Stimulated activated CD8-positive, alpha-beta memory T cell treated with anti-CD3 and anti-CD28 coated beads, Interleukin-12 subunit alpha, Interleukin-12 subunit beta, amount 100 ng/mL, for 24 hours (primary cell): ENCODE measurements around the gene SNTA1.
A peak's percentile ranks its signal among the peaks of the same experiment; 100 is the strongest.
"Not testable (repeated sequence)": the region's sequence is repeated elsewhere in the genome, so short reads cannot be mapped to it uniquely, and the experiment has no call there.

Experiments
- DNase-seq: peaks from one replicate; pipeline ENCODE4 v3.0.0-alpha.2; 2020; ENCODE audit errors: extremely low read depth

Gene SNTA1

DNA sequence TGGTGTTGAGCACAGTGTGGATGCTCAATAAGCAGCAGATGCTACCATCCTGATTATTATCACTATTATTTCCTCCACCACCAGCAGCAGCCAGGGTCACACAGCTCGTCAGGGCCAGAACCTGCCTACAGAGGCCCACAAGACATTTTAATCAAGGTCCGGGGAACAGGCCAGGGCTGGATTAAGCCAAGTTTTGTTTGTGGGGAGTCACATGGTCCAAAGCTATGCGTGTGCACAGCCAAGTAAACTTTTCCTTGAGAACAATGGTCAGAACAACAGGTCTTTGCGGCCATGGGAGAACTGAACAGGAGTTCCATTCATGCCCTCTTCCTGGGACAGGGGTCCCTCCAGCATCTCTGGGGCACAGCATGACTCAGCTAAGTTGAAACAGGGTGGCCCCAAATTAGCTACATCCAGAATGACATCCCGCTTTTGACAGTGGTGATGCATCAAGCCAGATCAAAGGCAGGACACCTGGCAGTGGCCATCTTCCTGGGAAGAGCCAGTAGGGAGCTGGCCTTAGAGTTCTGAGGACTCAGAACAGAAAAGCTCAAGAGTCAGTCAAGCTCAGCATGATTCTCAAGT, 11.7 kb downstream of the SNTA1 start:
- DNase-seq: no peak

DNA sequence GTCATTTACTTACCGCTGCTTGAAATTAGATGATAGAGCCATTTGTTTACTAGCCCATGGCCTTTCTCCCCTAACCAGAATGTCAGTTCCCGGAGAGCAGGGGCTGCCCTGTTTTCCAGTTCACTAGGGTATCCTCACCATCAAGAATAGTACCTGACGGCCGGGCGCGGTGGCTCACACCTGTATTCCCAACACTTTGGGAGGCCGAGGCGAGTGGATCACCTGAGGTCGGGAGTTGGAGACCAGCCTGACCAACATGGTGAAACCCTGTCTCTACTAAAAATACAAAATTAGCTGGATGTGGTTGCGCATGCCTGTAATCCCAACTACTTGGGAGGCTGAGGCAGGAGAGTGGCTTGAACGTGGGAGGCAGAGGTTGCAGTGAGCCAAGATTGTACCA, 19.7 kb downstream of the SNTA1 start:
- not testable (repeated sequence) for DNase-seq

DNA sequence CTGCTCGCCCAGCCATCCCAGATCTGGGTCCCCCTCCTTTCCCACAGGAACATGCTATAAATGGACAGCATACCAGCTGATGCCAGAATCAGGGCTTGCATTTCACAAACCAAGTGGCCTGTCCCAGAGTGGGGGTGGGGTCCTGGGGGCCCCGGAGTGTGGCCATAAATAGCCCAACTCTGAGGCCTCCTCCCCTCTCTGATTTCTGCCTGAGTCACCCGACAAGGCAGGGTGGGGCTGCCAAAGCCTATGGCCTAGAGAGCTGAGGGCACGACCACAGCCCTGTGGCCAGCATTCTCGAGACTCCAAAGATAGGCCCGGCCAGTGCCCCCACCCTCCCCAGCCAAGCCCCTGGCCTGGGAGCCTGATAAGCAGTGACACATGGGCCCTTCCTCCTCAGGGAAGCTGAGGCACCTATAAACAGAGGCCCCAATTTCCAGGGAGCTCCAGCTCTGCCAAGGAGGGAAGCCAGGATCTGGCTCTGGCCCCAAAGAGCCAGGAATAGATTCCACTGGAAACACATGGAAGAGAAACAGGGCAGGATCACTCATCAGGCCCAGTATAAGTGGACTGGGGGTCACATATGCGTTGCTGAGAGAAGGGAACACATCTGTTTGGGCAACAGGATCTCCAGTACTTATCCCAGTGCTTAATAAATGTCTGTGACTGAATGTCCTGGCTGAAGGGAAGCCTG, 20.3 kb downstream of the SNTA1 start:
- DNase-seq: no peak

DNA sequence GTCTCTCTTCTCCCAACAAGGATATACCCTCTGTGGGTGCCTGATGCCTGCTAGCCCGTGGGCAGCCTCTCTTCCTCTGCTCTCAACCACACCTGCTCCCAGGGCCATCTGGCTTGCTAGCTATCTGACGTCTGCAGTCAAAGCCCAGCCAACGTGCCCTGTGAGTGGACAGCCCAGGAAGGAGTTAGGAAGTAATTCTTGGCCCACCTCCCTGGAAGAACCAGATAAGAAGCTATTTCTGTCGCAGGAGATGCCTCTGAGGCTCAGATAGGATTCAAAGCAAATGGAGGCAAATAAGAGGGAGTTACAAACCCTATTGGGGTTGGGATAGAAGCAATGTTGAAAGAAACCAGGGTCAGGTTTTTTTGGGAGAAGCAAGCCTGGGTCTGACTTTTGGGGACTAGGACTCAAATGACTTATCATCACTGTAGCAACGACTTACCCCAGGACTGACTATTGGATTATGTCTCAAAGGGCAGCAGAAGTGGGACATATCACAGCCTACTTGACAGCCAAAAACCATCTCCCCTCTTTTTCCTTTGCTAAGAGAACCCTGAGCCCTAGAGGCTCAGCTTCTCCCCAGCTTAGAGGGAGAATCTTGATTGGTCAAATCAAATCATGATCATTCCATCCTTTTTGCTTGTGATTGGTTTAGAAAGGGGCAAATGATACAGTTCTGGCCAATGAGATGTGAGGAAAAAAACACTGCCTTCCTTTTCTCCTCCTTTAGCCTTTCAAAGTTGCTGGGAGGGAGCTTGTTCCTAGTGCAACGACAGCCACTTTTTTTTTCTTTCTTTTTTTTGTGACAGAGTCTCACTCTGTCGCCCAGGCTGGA, 24.2 kb downstream of the SNTA1 start:
- DNase-seq: no peak

DNA sequence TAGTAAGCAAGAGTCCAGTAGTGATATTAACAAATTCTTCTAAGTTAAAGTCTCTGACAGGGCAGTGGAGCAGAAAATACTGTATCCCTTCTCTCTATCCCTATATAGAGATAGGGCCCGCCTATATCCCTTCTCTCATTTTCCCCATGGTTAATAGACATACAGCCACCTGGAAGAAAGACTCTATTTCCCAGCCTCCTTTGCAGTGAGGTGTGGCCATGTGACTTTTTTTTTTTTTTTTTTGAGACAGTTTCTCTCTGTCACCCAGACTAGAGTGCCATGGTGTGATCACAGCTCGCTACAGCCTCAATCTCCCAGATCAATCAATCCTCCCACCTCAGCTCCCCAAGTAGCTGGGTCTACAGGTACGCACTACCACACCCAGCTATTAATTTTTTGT, 25.5 kb downstream of the SNTA1 start:
- DNase-seq: no peak

DNA sequence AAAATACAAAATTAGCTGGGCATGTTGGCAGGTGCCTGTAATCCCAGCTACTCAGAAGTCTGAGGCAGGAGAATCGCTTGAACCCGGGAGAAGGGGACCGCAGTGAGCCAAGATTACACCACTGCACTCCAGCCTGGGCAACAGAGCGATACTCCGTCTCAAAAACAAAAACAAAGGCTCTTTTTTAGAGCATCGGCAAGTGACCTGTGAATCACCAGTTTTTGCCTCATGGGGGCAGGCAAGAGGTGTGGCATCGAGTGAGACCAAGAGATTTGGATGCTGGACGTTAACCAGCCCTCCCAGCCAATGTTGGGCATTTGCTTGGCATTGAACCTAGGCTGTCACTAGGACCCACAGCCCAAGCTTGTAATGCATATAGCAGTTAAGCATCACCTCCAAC, 27.6 kb downstream of the SNTA1 start:
- DNase-seq: no peak

DNA sequence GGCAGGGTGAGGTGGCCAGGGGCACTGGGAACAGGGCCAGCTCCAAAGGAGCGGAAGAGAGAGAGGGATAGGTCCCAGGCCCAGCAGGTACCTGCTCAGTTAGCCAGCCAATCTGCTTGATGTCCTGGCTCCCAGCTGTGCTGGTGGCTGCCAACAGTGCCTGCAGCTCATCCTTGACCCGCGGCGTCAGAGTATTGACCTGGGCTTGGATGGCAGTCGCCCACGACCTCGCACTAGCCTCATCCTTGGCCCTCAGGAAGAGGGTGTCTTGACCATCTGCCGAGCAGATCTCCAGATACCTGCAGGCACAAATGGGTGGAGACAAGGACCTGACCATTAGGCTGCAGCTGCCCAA, 31.1 kb downstream of the SNTA1 start:
- no peak for DNase-seq

DNA sequence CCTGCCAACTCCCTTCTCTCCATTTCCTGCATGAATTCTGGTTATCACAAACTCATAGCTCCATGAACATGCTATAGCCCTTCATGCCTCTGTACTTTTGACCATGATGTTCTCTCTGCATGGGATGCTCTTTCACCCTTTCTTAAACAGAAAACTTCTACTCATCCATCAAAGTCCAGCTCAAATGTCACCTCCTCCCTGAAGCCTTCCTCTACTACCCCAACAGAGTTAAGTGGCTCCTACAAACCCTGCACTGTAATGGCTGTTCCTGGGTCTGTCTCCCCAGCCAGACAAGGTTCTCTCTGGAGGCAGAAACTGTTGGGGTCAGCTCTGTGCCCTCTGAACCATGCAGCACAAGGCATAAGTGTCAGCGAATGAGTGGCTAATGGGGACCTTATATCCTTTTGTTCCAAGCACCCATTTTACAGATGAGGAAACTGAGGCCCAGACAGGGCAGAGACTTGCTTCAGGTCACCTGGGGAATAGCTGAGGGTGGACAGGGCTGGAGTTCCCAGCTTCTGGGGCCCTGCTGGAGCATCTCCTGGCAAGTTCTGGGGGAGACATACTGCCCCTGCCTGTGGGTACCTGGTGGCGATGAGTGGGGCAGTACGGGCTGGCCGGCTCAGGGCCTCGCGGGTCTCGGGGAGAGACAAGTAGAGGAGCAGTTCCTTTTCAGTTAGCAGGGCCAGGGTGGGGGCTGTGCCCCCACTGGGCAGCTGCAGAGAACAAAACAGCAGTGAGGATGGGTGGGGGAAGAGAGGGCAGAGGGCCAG, 31.7 kb downstream of the SNTA1 start:
- DNase-seq: no peak

DNA sequence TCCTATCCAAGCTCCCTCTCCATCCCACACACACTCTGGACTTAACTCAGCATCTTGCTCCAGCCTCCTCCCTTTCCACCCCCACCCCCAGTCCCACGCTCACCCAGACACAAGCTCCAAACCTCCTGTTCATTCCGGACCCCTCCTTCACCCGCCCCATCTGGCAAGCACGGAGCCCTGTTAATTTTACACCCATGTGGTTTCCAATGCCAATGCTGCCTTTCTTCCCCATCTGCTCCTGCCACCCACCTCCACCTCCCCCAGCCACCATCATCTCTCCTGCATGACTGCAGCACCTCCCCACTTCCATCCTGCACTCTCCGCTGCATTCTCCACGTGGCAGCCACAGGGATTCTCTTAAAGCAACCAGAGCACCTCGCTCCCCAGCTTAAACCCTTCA, 32.3 kb downstream of the SNTA1 start:
- no peak for DNase-seq

DNA sequence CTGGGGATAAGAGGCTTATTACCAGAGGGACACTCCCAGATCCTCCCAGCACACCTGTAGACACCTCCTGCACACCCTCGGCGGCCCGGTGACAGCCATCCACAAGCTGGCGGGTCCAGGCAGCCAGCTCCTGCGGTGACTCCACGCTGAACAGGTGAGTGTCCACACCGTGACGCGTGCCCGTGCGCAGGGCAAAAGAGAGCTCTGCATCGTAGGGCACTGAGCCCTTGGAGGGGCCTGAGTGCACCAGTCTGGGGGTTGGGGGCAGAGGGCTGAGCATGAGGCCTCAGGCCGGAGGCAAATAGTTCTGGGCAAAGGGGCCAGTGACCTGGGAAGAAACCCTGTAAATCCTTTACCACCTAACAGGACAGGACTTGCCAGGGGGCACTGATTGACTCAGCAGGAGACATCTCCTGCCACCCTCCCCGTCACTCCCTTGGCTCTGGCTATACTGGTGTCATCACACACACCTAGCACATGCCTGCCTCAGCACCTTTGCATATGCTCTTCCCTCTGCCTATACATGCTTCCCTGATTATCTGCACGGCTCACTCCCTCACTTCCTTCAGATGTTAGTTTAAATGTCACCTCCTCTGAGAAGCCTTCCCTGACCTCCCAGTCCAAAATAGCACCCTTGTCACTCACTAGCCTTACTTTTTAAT, 33.4 kb downstream of the SNTA1 start:
- no peak for DNase-seq

DNA sequence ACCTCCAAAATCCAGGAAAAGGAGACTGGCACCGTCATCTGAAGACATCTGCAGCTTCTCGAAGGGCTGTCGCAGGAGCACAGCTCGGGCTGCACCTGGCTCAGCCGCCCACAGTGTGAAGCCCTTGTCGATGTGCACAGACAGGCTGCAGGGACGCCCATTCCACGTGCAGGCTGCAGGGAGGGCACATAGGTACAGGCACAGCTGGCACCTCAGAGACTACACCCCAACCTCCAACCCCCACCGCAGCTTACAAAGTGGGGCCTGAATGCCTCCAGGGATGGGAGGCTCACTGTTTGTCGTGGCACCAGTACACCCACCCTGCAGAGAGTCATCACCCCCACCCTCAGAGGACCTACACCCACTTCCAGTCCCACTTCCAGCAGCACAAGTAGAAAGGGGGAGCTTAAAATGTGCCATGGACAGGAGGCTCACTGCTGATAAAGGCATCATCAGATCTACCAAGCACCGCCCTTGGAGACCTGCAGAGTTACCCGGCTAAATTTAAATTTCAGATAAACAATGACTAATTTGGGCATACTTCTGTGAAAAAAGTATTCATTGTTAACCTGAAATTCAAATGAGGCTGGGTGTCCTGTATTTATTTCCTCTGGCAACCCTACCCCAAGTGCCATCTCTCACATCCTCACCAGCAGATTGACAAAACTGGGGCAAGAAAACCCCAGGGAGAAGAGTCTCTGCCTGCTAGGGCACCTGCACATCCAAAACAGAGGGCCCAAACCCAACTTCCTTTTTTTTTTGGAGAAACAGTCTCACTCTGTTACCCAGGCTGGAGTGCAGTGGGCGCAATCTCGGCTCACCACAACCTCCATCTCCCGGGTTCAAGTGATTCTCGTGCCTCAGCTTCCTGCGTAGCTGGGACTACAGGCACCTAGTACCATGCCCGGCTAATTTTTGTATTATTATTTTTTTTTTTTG, 34.6 kb downstream of the SNTA1 start:
- no peak for DNase-seq

DNA sequence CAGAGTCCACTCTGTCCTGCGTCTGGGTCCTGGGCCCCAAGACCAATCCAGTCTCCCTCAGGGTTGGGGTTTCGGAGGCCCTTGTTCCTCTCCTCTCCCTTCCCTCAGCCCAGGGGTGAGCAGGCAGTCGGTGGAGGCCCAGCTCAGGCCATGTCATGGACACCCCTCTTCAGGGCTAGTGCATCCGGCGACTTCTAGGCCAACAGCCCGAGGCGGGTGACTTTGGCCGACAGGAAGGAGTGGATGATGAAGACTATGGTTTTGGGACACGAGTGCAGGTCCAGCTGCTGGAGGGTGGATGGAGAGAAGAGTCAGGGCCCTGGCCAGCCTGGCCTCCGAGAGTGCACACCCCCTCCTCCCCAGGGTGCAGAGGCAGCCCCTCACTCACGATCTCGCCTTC, 35.2 kb downstream of the SNTA1 start:
- DNase-seq: no peak

DNA sequence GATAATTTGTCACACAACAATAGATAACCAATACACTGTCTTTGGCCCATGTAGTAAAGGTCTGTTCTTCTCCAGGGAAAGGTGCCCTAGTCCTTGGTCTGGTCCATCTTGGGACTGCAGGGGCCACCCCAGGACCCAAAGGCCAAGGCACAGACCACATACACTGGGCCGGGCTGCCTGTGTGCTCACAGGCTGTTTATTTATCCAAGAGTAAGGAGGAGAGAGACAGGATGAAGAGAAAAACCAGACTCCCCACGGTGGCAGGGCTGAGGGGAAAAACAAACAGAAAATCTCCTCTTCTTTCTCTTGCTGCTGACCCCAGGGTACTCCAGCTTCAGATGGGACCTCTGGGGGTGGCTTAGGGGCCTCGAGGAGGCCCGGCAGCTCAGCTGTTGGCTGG, 35.8 kb downstream of the SNTA1 start:
- no peak for DNase-seq

DNA sequence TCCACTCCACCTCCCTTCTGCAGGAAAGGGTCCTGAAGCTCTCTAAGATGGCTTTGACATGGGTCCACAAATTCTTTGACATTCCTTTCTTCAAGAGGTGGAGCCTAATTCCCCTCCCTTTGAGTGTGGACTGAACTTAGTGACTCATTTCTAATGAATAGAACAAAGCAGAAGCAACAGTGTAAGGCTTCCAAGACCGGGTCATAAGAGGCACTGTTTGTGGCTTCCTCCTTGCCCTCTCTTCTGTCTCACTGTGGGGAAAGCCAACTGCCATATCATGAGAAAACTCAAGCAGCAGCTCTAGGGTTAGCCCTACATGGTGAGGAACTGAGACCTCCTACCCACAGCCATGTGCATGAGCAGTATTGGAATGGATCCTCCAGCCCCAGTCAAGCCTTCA, 36.3 kb downstream of the SNTA1 start:
- no peak for DNase-seq

DNA sequence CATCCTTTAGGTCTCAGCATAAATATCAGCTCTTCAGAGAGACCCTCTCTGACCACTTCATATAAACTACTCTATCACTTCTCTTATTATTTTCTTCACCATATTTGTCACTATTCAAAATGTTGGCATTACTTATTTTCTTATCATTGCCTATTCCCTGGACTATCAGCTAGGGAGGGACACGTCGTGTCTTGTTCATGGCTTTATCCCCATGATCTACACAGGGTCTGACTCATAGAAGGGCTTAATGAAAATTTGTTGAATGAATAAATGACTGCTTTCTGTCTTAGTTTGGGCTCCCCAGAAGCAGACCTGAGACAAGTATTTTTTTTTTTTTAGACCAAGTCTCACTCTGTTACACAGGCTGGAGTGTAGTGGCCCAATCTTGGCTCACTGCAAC, 39.3 kb downstream of the SNTA1 start:
- DNase-seq: no peak

DNA sequence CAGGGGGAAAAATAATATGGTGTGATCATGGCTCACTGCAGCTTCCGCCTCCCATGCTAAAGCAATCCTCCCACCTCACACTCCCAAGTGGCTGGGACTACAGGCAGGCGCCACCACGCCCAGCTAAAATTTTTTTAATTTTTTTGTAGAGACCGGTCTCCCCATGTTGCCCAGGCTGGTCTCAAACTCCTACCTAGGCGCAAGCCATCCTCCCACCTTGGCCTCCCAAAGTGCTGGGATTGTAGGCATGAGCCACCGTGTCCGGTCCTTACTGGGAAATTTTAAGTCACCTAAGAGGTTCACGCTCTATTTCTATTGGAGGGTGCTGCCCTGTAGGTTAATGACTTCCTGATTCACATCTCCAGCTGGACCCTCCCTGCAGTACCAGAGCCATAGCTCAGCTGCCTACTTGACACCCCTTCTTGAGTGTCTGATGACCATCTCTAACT, 41.6 kb downstream of the SNTA1 start:
- no peak for DNase-seq

DNA sequence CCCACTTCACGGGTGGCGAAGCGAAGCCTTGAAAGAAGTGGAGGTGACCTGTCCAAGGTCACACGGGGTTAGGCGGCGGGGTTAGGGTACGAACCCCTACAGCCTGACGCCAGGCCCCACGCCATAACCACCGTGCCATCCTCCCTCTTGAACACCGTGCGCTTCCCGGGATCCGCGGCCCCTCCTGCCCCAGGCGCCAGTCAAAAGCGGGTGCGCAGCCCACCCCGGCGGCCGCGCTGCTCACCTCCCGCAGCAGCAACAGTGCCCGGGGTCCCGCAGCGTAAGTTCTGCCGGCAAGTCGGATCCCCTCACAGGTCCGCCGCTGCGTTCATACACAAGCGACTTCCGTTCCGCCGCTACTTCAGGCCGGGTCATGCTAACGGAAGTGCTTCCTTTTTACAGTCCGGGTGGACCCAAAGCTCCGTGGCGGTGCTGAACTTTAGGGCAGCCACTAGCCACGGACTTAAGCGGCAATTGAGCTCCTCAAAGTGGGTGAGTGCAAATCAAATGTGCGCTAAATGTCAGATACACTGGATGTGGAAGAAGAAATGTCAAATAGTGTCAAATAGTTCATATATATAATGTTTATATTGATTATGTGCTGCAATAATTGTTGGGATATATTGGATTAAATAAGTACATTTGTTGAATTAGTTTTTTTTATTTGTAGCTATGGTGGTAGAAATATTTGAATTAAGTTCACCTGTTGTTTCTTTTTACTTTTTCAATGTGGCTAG, 42.2 kb downstream of the SNTA1 start, which contains the start of gene CDK5RAP1:
Gene CDK5RAP1 (minus strand): TSS at position 336 of the 737 bp plus-strand sequence. CDS start 4,455 bp downstream, outside the sequence.
- DNase-seq: peak; percentile 53

DNA sequence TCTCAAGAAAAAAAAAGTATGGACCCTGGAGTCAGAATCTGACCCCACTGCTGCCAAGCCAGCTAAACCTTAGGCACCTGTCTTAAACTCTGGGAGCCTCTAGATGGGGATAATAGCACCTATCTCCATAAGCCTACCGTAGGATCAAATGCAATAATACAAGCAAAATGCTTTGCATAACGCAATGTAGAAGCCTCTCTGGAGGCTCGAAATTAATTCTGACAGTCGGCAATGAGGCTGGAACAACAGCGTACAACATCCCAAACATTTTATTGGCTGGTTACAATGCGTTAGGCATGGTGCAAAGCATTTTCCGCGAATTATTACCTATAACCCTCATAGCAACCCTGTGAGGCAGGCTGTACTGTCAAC, 42.8 kb downstream of the SNTA1 start:
- DNase-seq: no peak

DNA sequence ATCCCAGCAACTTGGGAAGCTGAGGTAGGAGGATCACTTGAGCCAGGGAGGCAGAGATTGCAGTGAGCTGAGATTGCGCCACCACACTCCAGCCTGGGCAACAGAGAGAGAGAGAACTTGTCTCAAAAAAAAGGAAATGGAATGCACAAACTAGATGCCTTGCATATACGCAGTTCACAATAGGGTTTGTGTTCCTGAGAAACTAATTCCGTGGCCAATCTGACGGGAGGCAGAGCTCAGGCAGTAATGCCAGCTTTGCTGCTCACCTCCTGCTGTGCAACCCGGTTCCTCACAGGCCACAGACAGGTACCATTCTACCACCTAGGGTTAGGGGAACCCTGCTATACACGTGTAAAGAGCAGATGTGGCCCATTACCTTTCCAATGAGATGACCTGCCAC, 43.6 kb downstream of the SNTA1 start:
- DNase-seq: no peak

DNA sequence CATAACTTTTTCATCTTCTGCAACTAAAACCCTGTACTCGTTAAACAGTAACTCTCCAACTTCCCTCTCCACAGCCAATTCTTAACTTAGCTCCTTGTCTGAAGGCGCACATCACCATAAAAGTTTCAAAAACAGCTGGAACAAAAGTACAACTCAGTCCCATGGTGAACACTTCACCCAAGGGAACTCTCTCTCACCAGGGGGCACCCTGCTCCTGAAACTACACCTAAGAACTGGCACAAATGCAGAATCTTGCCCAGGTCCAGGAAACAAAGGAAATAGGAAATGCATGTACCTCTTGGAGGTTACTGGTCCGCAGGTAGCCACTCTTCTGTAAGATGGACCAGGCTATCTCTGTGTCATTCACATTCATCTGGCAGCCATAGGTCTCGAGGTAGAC, 48.8 kb downstream of the SNTA1 start:
- no peak for DNase-seq
